Sigmoid colon (tissue), 4 donors: ENCODE data around the gene ATP2B2.

Experiments
- CTCF ChIP-seq, 4 experiments: fragments of 450-650 bp in 3 of 4; fragments of 200-600 bp in 1 of 4; IDR thresholded peaks; one replicate each; pipeline ENCODE4 v1.5.1; 2016 to 2019; ENCODE audit warnings: antibody characterized with exemption in 4 of 4, mild to moderate bottlenecking in 3 of 4, moderate library complexity in 2 of 4
- EP300 ChIP-seq, 4 donors: sonication (generic); formaldehyde crosslinking; IDR thresholded peaks; one replicate each; pipeline ENCODE4 v1.6.1; 2017; ENCODE audit warnings: antibody characterized with exemption in 4 of 4
- POLR2A ChIP-seq, 2 donors: fragments of 450-650 bp; IDR thresholded peaks; one replicate each; pipeline ENCODE4 v1.6.1; 2016; ENCODE audit warnings: antibody characterized with exemption in 2 of 2, mild to moderate bottlenecking in 2 of 2, moderate library complexity in 2 of 2
- POLR2AphosphoS5 ChIP-seq, 4 donors: sonication (generic); formaldehyde crosslinking; IDR thresholded peaks; one replicate each; pipeline ENCODE4 v1.6.1; 2017; ENCODE audit warnings: antibody characterized with exemption in 4 of 4

- TF ChIP-seq CTCF (IDR thresholded peaks at IDR 0.05): no peak
- TF ChIP-seq POLR2A (IDR thresholded peaks at IDR 0.05): no peak
- TF ChIP-seq EP300 (IDR thresholded peaks at IDR 0.05): no peak
- TF ChIP-seq POLR2AphosphoS5 (IDR thresholded peaks at IDR 0.05): no peak
These were observed 127.1 kb downstream of the ATP2B2 start for GRCh38 chr3:10378246-10378645.
